Ishikawa (cell line): ENCODE results near the gene ASTN2.

Experiments used
- CEBPB ChIP-seq: IDR thresholded peaks from 2 replicates; pipeline ENCODE4 v1.6.1; 2012
- CREB1 ChIP-seq: IDR thresholded peaks from 2 replicates; pipeline ENCODE4 v1.6.1; 2012; ENCODE audit warnings: low read depth
- EGR1 ChIP-seq: IDR thresholded peaks from 2 replicates; pipeline ENCODE4 v1.6.1; 2012
- EP300 ChIP-seq: IDR thresholded peaks from 2 replicates; pipeline ENCODE4 v1.6.1; 2012; ENCODE audit warnings: borderline replicate concordance
- FOXM1 ChIP-seq: IDR thresholded peaks from 2 replicates; pipeline ENCODE4 v1.6.1; 2012; ENCODE audit warnings: low read depth, borderline replicate concordance
- NFIC ChIP-seq: IDR thresholded peaks from 2 replicates; pipeline ENCODE4 v1.6.1; 2012
- RAD21 ChIP-seq: IDR thresholded peaks from 2 replicates; pipeline ENCODE4 v1.6.1; 2012; ENCODE audit warnings: low read depth
- REST ChIP-seq: IDR thresholded peaks from 2 replicates; pipeline ENCODE4 v1.6.1; 2012; ENCODE audit warnings: low read depth, mild to moderate bottlenecking
- TAF1 ChIP-seq: IDR thresholded peaks from 2 replicates; pipeline ENCODE4 v1.6.1; 2012; ENCODE audit warnings: low read depth, mild to moderate bottlenecking
- TCF12 ChIP-seq: IDR thresholded peaks from 2 replicates; pipeline ENCODE4 v1.6.1; 2012; ENCODE audit warnings: low read depth
- TEAD4 ChIP-seq: IDR thresholded peaks from 2 replicates; pipeline ENCODE4 v1.6.1; 2012
- YY1 ChIP-seq: IDR thresholded peaks from 2 replicates; pipeline ENCODE4 v1.6.1; 2012; ENCODE audit warnings: low read depth
- ZBTB7A ChIP-seq: IDR thresholded peaks from 2 replicates; pipeline ENCODE4 v1.6.1; 2012; ENCODE audit warnings: low read depth
- TF ChIP-seq, protein P1 (sequence below): IDR thresholded peaks from 2 replicates; pipeline ENCODE4 v1.6.1; 2012
- TF ChIP-seq, protein P2 (sequence below): IDR thresholded peaks from 2 replicates; pipeline ENCODE4 v1.6.1; 2012

ASTN2 gene

GRCh38 chr9:117253261-117253660 is 161.6 kb downstream of the ASTN2 start:
- TF ChIP-seq RAD21 (no peak), NFIC (no peak), TEAD4 (no peak), ZBTB7A (no peak), CEBPB (no peak), CREB1 (no peak), EP300 (no peak), FOXM1 (no peak), EGR1 (no peak), TCF12 (no peak)
- TF ChIP-seq, protein P1, sequence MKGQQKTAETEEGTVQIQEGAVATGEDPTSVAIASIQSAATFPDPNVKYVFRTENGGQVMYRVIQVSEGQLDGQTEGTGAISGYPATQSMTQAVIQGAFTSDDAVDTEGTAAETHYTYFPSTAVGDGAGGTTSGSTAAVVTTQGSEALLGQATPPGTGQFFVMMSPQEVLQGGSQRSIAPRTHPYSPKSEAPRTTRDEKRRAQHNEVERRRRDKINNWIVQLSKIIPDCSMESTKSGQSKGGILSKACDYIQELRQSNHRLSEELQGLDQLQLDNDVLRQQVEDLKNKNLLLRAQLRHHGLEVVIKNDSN, result no peak

DNA sequence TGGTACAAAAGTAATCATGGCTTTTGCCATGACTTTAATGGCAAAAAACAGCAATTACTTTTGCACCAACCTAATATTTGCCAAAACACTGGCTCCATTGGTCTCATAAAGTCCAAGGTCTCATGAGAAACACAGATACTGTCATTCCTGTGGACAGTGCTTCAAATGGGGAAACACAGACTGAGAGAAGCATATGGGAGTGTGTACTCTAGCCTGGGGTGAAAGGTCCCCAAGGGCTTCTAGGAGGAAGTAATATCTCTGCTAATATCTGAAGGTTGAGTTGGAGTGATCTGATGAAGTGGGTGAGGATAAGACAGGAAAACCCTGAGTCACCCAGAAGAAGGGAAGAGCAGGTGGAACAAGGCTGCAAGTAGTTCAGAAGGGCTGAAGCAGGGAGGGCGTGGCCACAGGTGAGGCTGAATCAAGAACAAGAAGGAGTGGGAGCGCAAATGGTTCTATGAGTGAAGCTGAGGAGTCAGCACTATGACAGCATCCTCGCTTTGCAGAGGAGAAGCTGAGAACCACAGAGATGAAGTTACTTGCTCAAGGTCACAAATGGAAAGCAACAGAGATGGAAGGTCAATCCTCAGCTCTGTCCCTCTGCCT is 164.1 kb downstream of the ASTN2 start:
- TF ChIP-seq NFIC (no peak), TEAD4 (no peak), CREB1 (no peak), REST (no peak), ZBTB7A (no peak), TCF12 (no peak)
- TF ChIP-seq, protein P1, result no peak

DNA sequence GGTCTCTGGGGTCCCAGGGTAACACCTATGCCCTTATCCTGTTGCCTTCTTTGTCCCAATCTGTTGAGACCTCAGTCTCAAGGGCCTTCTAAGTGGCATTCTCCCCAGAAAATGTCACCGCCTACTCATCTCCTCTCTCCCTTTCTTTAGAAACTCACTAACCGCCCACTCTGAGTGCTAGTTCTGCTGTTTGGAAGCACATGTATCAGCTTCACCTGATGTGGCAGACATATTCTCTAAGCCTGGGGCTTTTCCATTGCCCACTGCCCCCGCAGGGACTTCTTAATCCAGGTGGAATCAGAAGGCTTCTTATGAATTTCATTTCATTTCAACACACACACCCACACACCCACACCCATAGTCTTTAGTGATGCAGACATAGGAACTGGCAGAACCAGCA is 165.1 kb downstream of the ASTN2 start:
- TF ChIP-seq TCF12, result no peak
- no peak for TF ChIP-seq TAF1
- no peak for TF ChIP-seq EP300
- no peak for TF ChIP-seq REST
- TF ChIP-seq CREB1, result no peak
- TF ChIP-seq, protein P2, sequence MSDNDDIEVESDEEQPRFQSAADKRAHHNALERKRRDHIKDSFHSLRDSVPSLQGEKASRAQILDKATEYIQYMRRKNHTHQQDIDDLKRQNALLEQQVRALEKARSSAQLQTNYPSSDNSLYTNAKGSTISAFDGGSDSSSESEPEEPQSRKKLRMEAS, result no peak
- TF ChIP-seq TEAD4, result no peak
- no peak for TF ChIP-seq ZBTB7A

GRCh38 chr9:117247266-117247665 is 167.6 kb downstream of the ASTN2 start:
- TF ChIP-seq RAD21 (peak; percentile 21; the same call in 1 of the 2 replicates), TAF1 (no peak)
- TF ChIP-seq, protein P1, result no peak

DNA sequence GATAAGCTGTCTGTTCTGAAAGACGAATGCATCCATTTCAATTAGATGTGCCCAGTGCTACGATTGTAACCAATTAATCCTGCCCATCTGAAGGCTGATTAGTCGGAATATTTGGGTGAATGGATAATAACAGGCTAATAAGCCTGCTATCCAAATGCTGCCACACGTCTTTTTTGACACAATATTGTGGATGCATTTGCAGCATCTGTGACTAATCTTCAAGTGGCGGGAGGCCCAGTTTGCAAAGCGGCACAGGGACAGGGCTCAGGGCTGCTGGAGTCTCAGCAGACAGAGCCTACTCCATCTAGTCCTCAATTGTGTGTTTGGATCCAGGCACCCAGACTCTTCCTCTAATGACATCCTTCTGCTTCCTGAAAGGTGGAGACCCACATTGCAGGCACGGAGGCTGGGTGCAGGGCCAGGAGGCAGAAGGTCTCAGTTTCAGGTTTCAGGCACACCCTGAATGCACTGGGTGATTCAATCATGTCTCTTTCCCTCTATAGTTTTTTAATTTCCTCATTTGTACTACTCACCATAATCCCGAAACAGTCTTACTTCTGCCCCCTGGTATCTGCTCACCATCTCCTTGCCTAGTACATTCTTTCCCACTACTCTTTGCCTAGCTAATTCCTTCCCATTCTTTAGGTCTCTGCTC is 169.6 kb downstream of the ASTN2 start:
- TF ChIP-seq, protein P2, result no peak
- TF ChIP-seq CREB1 (no peak), TCF12 (no peak), TEAD4 (no peak), CEBPB (no peak)
- TF ChIP-seq, protein P1, result no peak

DNA sequence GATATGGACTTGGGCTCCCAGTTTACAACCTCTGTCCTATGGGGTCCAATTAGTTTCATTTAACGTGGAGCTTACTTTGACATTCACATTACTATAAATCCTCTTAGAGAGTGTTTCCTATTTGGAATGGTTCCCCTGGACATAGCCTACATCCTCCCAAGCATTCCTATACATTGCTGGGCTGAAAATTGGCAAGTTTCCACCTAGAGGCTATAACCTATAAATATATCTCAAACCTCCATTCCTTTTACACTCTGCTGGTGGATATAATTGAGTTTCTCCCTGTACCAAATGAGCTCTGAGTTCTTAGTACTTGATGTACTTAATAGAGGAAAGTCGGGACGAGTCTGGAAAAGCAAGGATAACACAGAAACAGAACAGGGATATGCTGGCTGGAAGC is 172.8 kb downstream of the ASTN2 start:
- TF ChIP-seq FOXM1, result no peak
- no peak for TF ChIP-seq YY1
- TF ChIP-seq TEAD4, result no peak
- no peak for TF ChIP-seq CREB1
- TF ChIP-seq REST, result no peak
- no peak for TF ChIP-seq CEBPB
- TF ChIP-seq, protein P1, result no peak
- TF ChIP-seq EP300, result no peak
- TF ChIP-seq ZBTB7A, result no peak
- TF ChIP-seq NFIC, result no peak
- TF ChIP-seq TAF1, result no peak
- TF ChIP-seq EGR1, result no peak
- TF ChIP-seq, protein P2, result no peak
- no peak for TF ChIP-seq RAD21
- no peak for TF ChIP-seq TCF12
